ENCODE results near the gene RALGPS1.

The RALGPS1 gene

DNA sequence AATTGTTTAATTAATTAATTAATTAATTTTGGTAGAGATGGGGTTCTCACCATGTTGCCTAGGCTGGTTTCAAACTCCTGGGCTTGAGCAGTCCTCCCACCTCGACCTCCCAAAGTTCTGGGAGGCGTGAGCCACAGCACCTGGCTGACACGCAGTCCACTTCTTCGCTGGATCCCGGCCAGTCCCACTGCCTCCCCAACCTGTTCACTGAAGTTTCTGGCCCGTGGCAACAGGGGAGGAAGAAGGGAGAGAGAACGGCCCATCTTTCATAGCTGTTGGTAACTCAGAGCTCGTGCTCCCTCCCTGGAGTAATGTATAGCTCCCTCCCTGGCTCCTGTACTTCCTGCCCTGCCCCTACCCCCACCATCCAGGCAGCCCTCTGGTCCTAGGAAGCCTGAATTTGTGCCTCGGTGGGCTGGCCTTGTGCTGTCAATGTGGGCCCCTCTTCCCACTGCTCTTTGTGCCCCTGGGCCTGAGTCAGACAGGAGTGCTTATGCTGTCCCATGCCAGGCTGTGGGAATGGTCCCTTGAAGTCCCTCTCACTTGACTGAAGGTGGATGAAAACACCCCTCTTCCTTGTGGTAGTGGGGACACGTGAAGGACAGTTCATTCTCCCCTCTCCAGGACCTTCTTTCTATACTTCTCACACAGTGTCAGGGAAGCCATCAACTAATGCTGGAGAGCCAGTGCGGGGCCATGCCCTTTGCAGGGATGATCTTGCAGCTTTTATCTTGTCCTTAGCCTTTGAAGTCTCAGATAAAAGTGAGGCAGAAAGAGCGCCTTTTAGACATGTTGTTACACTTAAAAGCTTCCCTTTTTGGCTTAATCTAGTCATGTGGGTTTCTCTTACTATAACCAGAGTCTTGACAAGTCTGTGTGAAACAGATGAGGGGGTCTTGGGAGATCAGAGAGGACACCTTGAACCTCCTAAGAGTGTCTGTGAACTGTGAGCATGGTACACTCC is 169.8 kb downstream of the RALGPS1 start:
- no peak for DNase-seq

DNA sequence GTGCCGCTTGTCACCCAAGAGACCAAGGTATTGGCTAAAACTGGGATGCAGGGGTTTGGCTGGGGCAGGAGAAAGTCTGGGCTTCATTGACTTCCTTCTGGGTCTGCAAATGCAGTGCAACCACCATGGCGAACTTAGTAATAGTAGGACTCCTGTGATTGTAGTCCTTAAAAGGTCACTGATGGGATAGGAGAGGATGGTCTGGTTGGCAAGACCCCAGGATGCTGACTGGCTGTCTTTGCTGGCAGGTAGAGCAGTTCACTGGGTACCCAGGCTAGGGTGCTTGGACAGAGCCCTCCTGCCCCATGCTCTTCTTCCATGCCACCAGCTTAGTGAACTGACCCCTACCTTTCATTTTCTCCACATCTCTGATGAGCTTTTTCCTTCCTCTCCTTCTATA is 170.6 kb downstream of the RALGPS1 start:
- no peak for DNase-seq

DNA sequence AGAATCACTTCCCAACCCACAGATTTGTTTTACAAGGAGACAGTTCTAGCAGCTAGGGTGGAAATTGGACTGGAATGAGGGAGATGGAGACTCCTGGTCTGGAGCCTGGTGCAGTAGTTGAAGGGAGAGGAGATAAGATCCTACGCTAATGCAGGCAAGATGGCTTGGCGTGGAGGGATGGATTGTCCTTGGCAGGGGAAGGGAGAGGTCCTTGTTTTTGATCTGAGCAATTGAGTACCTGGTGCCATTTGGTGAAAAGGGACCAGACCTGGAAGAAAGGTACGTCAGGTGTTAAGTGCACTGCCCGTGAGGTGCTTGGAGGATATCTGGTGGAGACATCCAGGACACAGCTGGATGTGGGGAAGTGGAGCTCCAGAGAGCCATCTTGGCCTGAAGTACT is 172.2 kb downstream of the RALGPS1 start:
- no peak for DNase-seq

DNA sequence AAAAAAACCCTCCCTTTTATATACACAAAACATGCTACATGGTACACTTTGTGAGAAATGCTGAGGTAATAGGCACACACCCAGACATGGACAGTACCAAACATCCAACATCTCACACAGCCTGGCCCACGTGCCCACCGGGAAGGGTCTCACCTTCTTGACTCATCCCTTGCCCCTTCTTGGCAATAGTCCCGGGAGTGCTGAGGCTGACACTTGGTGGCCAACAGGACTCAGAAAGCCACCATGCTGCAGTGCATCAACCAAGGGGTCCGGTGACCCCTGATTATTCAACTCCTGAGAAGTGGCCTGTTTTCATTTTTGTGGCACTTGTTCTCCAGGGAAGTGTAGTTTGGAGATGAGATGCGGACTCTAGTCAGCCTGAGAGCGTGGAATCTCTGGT is 172.8 kb downstream of the RALGPS1 start:
- DNase-seq: no peak

DNA sequence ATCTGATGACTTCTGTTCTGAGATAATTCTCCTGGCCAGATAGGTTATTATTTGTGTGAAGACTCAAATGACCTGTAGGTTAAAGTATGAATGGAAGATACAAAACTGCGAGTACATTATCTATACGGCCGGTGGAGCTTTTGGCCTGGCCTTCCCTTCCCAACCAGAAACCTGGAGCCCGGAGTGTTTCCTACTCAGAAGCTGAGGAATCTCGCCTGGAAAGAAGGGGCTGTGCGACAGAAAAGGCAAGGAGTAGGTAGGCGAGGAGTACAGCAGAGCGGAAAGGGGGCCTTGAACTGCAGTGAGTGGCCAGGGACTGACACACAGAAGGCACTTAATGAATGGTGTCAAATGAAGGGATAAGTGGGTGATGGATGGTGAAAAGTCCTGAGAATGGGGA is 173.3 kb downstream of the RALGPS1 start:
- DNase-seq: no peak

DNA sequence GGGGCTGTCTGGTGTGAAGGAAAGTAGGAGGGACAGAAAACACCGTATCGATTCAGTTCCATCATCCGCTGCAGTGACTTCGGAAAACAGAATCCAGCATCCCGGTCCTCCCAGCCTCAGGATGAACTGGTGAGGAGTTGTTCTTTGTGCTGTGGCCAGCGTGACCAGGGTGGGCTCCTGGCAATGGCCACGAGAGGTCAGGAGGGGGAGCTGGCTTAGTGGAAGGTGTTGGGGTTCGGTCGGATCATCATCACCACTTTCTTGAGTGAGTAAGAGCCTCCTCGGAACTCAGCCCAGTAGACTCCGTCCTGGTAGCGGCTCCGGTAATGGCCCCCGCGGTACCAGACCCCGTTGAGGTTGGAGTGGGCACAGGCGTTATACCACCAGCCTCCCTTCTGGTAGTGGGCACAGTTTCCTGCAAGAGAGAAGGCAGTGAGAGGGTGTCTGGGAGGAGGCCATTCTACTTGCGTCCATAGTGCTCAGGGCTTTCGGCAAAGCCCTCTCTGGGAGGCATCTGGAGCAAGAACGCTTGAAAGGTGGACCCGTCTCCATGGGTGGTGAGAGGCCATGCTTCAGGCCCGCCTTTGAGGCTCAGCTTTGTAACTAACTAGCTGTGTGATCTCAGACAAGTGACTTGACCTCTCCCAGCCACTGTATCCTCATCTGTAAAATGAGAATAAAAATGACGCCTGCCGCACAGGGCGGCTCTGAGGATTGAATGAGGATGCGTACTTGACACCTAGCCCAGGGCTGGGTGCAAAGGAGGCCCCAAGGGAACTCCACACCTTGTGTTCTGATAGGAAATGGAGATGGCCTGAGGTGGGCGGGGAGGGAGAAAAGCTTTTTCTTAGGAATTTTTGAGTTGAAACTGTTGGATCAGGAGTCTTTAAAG is 174.4 kb downstream of the RALGPS1 start:
- DNase-seq: no peak

DNA sequence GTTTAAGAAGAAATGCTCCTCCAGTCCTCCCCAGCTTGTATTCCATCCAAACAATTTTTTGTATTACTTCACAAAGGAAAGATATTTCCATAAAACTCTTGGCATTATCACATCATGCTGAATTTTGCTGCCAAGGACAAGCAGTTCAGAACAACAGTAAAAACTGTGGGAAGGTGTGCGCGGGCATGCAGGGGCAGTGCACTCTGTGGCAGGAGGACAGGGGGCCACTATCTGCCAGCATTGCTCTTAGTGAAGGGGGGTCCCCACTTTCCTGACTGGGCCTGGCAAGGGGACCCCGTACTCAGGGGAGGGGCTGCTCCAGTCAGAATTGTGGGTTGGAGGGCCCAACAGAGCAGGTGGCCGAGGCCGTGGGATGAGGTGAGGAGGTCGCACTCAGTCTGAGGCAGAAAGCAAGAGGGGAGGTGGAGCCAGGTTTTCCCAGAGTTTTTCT is 175.1 kb downstream of the RALGPS1 start:
- no peak for DNase-seq

DNA sequence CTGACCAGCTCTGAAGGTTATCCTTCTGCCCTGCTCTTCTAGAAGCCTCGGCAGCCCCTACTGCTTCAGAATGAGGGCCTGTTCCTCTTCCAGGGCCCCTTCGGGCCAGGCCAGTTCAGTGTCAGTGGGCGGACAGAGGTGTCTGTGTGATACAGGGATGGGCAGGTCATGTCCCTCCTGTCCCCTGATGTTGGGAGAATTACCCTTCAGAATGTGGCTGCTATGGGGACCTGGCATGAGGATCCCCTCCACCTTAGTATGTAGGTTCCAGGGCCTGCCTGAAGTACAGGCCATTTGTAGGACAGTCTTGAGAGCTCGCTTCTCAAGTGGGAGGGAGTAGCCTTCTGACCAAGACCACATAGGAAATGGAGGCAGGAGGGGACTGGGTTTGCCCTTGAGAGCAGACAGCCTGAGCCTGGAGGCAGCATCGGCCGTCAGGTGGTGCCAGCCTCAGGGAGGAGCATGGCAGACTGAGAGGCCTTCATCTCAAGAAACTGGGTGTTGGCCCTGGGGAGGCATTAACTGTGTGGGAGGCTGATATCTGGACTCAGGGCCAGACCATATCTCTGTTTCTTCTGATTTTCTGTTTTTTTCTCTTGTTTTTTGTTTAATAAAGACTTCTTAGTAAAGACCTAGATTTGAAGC is 175.9 kb downstream of the RALGPS1 start:
- no peak for DNase-seq

DNA sequence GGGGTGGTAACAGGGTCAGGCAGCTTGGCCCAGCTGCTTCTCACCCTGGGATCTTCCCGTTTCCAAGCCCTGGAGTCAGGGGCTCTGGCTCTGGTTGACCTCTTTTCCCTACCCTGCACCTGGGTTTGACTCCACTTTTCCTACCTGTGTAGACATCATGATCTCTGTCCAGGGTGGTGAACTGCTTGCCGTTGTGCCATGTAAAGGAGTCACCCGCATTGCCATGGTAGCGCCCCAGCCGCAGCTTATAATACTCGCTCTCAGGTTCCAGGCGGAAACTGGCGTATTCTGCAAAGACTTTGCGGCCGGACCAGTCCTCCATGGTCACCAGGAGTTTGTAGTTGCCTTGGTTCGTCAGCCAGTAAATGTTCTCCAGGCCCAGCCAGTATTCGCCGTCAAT is 176.9 kb downstream of the RALGPS1 start:
- no peak for DNase-seq

DNA sequence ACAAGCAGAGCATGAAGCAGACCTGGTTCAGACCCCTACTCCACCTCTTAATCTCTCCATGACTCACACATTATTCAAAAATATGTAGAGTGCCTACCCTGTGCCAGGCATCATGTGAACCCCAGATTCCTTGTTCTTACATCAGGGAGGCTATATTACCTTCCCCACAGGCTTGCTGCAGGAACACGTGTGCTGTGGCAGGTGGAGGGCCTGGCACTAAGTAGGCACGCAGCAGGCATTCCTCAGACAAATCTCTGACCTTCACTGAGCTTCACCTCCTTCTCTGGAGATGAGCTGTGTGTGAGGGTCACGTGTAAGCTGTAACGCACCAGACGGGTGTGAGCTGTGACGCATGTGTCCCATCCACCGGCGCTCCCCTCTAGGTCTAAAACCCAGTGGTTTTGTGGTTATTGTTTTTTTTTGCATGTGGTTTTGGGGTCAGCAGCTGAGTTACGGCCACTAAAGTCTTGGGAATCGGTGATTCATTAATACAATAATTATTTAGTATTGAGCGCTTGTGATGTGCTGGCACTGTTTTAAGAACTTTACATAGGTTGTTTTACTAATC is 177.5 kb downstream of the RALGPS1 start:
- DNase-seq: no peak

DNA sequence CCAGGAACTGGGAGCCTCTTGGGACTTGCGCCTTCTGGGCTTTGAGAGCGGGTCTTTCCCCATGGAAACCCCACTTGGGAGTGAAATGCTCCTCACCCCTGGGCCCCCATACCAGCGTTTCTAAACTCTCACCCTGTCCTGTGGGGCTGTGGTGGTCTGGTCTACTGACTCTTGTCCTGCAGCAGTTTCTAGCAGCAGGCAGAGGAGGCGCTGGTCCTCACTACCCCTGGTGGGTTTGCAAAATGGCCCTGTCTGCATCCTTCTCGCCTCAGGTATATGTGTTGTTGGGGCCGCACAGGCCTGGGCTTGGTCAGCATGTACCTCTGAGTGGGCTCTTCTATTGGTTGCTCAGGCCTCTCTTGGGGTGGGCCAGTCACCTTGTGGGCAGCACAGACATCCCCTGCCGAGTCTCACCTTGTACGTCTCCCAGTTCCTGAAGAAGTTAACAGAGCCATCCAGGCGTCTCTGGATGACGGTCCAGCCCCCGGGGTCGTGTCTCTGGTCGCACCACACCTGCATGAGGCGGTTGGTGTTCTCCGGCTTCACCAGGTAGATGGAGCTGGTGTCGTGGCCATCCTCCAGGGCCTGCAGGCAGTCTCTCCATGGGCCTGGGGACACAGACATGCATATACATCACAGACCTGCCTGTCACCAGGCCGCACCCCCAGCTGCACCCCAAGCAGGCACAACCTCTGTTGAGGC is 178.9 kb downstream of the RALGPS1 start:
- no peak for DNase-seq

DNA sequence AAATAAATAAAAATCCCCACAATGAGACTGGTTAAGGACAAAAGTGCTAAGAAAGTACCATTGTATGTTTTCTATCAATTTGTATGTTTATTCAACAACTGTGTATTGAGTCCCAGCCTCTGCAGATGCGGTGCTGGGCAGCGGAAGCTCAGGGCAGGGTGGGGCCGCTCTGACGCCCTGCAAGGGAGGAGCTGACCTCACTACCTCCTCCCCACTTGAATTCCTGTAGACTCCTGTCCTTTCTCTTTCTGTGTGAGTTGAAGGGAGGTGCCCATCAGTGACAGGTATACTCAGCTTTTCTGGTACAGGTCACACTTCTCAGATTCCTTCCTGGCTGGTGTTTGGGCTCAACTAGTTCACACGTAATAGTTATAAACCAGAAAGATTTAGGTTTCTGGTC is 180.8 kb downstream of the RALGPS1 start:
- no peak for DNase-seq

DNA sequence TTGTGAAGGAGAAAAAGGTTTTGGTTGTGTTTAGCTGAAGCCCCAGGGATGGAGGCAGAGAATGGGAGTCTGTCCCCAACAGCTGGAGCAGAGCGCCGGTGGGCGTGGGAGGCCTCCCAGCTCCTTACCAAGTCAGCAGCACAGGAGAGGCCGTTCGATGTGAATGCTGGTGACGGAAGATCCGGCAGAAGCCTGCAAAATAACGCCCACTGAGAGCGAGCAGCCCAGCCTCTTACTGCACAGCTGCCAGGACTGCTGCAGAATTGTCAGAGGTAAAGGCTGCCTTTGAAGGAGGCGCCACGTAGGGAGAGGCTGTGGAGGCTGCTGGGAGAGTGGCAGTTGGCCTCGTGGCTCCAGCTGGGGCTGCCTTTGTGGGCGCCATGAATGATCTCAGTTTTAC is 181.6 kb downstream of the RALGPS1 start:
- no peak for DNase-seq

DNA sequence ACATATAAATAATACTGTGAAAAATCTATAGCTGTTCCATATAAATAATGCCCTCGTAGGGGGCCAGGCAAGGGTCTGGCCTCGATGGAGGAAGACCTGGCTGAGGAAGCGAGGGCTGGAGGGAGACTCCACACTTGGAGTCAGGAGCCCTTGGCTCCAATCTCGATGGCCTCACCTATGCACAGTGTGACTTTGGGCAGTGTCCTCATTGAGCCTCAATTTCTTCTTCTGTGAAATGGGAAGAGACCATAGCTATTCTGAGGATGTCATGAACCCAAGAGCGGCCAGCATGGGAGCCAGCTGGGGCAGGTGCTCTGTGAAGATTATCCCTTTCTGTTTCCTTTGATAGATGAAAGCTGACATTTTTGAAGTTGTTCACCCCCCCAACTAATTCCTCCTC is 183.1 kb downstream of the RALGPS1 start:
- no peak for DNase-seq

DNA sequence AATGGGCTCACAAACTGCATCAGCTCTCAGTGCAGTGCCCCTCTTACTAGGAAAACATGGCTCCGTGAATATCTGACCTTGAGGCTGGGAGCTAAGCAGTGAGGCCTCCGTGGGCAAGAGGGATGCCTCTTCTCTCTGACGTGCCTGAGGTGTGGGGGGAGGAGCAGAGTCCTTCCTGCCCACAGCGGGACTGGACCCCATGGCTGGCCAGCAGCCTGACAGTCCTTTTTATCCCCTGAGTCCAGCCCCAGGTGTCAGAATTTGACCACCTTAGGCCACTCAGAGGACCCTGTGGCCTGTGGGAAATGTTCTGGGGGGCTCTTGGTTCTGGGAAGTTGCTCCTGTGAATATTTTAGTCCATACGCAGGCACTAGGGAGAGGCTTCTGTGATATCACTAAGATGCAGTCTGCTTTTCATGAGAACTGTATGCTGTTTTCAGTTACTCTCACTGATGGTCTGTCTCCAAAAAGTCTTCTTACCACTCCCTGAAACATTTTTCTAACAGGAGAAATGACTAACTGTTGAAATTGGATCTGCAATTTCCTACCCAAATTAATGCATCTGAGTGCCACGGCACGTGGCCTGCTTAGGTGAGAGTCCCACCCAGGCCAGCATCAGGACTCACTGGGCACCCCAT is 184.5 kb downstream of the RALGPS1 start:
- no peak for DNase-seq

DNA sequence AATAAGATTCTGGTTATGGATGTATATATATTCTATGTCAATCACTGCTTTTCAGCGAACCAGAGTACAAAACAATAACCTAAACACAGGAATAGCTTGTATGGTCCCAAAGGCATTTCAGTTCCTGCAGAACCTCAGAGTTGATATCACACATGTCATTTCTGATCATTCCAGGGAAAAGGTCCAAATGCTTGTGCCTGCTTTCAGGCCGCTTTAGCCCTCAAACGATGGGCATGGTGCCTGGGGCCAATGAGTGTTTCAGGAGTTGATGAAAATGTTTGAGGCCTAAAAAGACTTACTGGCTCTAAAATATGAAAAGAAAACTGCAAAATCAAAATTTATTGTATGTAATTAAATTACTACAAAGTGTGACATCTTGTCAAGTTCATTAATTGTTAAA is 185.1 kb downstream of the RALGPS1 start:
- DNase-seq: no peak

DNA sequence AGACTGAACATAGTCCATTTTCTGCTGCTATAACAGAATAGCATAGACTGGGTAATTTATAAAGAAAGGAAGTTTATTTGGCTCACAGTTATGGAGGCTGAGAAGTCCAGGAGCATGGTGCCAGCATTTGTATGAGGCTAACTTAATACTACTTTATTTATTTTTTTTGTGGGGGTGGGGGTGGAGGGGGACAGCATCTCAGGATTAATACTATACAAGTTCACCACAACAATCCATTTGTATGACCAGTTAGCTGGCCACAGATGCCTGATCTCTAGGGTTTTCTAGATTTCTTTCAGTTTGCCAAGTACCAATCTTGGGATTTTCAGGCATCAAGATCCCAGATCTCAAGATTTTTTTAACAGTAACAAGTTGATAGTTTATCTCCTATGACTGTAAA is 187.6 kb downstream of the RALGPS1 start:
- DNase-seq: no peak

DNA sequence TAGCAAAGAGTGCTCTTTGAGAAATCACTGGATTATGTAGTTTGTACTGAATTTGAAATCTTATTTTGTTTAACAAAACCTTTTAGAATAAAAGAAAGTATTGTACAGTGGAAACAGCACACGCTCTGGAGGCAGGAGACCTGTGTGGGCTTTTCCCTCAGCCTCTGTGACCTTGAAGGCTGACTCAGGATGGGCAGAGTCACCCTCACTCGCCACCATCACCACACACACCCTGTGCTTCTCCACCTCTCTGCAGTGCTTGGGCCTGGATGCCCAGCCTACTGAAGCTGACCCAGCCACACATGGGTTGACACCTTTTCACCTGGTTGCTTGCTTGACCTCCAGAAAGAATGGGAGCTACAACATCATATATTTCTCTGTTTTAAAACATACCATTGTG is 188.2 kb downstream of the RALGPS1 start:
- no peak for DNase-seq

DNA sequence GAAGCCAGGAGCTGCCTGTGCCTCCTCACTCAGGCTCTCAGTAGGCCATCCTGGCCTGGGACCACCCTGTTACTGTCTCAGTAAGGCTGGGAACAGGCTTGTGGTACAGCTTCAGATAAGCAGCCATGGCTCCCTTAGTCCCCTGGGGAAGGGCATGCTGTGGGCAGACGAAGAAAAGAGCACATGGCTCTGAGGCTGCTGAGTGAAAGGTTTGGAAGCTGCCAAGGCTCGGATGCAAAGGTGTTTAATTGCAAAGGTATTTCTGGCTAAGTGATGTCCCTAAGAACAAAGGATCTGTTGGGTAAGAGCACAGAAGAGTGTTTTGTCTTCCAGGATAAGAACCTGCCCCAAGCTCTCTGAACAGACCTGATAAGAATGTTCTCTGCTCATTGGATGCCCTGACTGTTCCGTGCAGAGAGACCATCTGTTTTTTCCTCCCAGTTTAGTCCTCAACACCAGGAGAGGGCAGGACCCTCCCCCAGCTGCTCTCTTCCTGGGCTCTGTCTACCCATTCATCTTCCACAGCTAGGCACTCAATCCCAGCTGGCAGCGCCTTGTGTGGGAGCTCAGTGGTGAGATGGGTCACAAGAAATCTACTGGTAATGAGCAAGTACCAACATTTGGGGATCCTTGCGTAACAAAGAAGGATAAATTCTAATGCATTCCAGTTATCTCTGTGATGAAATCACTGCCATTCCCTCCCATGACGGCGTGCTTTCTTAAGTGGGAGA is 190.2 kb downstream of the RALGPS1 start:
- no peak for DNase-seq

DNA sequence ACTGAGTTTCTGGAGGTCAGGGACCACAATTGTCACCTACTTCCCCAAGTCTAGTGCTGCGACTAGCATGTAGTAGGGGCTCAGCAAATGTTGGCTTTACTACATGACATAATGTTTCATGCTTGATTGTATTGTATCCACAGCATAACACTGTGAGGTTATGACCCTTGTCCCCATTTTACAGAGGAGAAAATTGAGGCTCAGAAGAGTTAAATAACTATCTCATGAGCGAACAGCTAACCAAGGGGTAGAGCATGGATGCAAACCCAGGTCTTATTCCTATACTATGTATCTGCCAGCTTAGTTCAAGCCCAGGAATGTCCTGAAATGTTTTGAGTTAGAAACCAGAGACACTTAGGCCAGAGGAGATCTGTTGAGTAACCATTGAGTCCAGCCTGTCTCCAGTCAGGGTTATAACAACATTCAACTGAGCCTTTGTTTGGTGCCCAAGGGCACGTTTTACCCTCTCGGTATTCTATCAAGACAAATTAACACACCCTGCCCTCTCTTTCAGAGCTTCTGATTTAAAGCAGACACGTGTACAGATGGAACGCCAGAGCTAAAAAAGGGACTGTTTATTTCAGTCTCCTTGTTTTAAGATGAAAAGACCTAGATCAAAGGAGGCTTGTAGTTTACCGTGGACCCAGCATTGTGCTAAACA is 191.4 kb downstream of the RALGPS1 start:
- no peak for DNase-seq

DNA sequence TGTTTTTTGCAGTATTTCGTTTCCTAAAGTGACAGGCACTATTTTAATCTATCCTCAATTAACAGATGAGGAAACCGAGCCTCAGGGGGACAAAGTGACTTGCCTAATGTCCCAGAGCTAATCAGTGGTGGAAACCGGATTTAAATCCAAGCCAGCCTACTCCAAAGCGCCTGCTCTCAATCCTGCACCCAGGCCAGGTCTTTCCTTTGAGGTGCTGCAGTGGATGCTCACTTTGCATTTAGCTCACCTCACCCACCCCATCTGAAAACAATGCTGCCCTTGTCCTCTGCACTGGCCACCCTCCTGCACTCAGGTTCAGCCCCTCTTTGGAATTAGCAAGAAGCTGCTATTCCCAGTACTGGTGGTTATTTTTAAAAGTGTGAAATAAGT is 191.9 kb downstream of the RALGPS1 start:
- no peak for DNase-seq

Data from activated CD4-positive, alpha-beta T cell treated with anti-CD3 and anti-CD28 coated beads, Interleukin-2, amount 50 U/mL, for 48 hours (primary cell).